Right lobe of liver (tissue), 6 donors: ENCODE data around the gene CSNK1G2. TPM values are rescaled to one million over a fixed set of nuclear protein-coding genes. Genes with fewer than 3 reads are reported as not detected.

ENCODE experiments used
- ATAC-seq, 4 donors: fragments of 200-7000 bp; cut with Tn5 transposase; one replicate each; pipeline ENCODE4 v1.9.1; 2020; ENCODE audit warnings: mild to moderate bottlenecking in 4 of 4, moderate library complexity in 4 of 4
- DNase-seq, 3 donors: peaks; one replicate each; pipeline ENCODE4 v3.0.0-alpha.2; 2020
- H3K27ac ChIP-seq, 3 donors: fragments of 200-600 bp; one replicate each; pipeline ENCODE4 v1.8.0; 2022
- H3K27me3 ChIP-seq, 2 donors: fragments of 200-600 bp; one replicate each; pipeline ENCODE4 v1.8.0; 2022
- H3K36me3 ChIP-seq, 4 donors: fragments of 200-600 bp; sonication (generic) in 1 of 4; one replicate each; pipeline versions ENCODE4 v1.5.1 to v1.8.0; 2017 to 2022; ENCODE audit warnings: control low read depth in 1 of 4
- H3K4me1 ChIP-seq, 4 donors: fragments of 200-600 bp; sonication (generic) in 1 of 4; one replicate each; pipeline versions ENCODE4 v1.5.1 to v1.8.0; 2017 to 2022; ENCODE audit warnings: control low read depth in 1 of 4
- H3K4me3 ChIP-seq, 3 donors: fragments of 200-600 bp; one replicate each; pipeline ENCODE4 v1.8.0; 2022
- H3K9me3 ChIP-seq, 4 donors: fragments of 200-600 bp; sonication (generic) in 1 of 4; one replicate each; pipeline versions ENCODE4 v1.5.1 to v1.8.0; 2017 to 2022; ENCODE audit warnings: control low read depth in 1 of 4
- CTCF ChIP-seq, 4 donors: fragments of 200-600 bp in 3 of 4; fragments of 450-650 bp in 1 of 4; IDR thresholded peaks; one replicate each; pipeline versions ENCODE4 v1.5.1 to v1.8.0; 2016 to 2022; ENCODE audit warnings: antibody characterized with exemption in 4 of 4, mild to moderate bottlenecking in 2 of 4
- POLR2A ChIP-seq: fragments of 450-650 bp; IDR thresholded peaks from one replicate; pipeline ENCODE4 v1.6.1; 2017; ENCODE audit warnings: antibody characterized with exemption, mild to moderate bottlenecking
- WGBS: methylation state at CpG from one replicate; pipeline ENCODE4 v1.1.6; 2018; ENCODE audit warnings: low coverage, low lambda C conversion rate; ENCODE audit not compliant: insufficient coverage; ENCODE audit errors: missing lambda C conversion rate; 5-methylcytosine and 5-hydroxymethylcytosine counted together
- intact Hi-C, 2 donors: fragments of 100-400 bp; cut with DNase I; formaldehyde crosslinking; loops; one replicate each; pipeline versions ENCODE4 v1.11.2 to v1.14.1; 2022
- total RNA-seq, 6 experiments: library from RNA; depleted of rRNA in 2 of 6; stranded (reverse); fragments of >200 nt in 2 of 6; fragmentation: NEBNext Ultra II Directional in 3 of 6; extraction: Animal tissue kit (Norgen Biotek cat#: 25700) in 3 of 6; gene quantifications; one replicate each; pipeline versions ENCODE4 v1.1.0 to v1.2.4, GENCODE V29; 2016 to 2023
- donor health status: DM: no; HTN: yes; CAD: no.
- donor health status: DM: no; HTN: no; CAD: no.
- donor health status: DM: no; HTN: no; CAD: no.
- donor health status: DM: no; HTN: yes; CAD: no.
- donor health status: DM: no; HTN: yes; CAD: no.

Gene CSNK1G2
- total RNA-seq, 6 experiments from 2014 or later, result 14.4 to 35.2 (median 22.6) TPM

GRCh38 chr19:1952635-1953034, 11.7 kb downstream of the CSNK1G2 start:
- 90% methylated on average over 12 of the region's 21 CpGs for WGBS
- Histone ChIP-seq H3K27ac (no peak overlapping the region), H3K4me1 (no peaks in the 10 kb centered on the region), H3K27me3 (no peaks in the 10 kb centered on the region), H3K36me3 (no peaks in the 10 kb centered on the region), H3K4me3 (no peak overlapping the region), H3K9me3 (no peaks in the 10 kb centered on the region)
- ATAC-seq (no peak), DNase-seq (no peak)
- intact Hi-C loops, result no loop called here
- TF ChIP-seq CTCF (IDR thresholded peaks at IDR 0.05), result no peak
- TF ChIP-seq POLR2A, result no peak

GRCh38 chr19:1953037-1953436, 12.1 kb downstream of the CSNK1G2 start:
- intact Hi-C loops, result no loop called here
- DNase-seq, result no peak
- no CpG with 5 or more reads among the region's 19 CpGs for WGBS

GRCh38 chr19:1953441-1954094, 12.6 kb downstream of the CSNK1G2 start:
- intact Hi-C loops, result no loop called here
- no peaks in the 10 kb centered on the region for H3K27me3 ChIP-seq
- WGBS, result 100% methylated on average over 3 of the region's 32 CpGs
- DNase-seq (no peak), ATAC-seq (no peak)
- no peak overlapping the region for H3K4me3 ChIP-seq
- no peaks in the 10 kb centered on the region for H3K9me3 ChIP-seq
- H3K36me3 ChIP-seq, result no peaks in the 10 kb centered on the region
- H3K4me1 ChIP-seq, result no peaks in the 10 kb centered on the region
- no peak overlapping the region for H3K27ac ChIP-seq
- TF ChIP-seq POLR2A, result no peak
- TF ChIP-seq CTCF (IDR thresholded peaks at IDR 0.05), result no peak

More at GRCh38 chr19:1953037-1953436, 12.1 kb downstream of the CSNK1G2 start:
- Histone ChIP-seq H3K36me3 (no peaks in the 10 kb centered on the region), H3K4me3 (no peak overlapping the region), H3K4me1 (no peaks in the 10 kb centered on the region), H3K27me3 (no peaks in the 10 kb centered on the region), H3K9me3 (no peaks in the 10 kb centered on the region), H3K27ac (no peak overlapping the region)
- TF ChIP-seq POLR2A (no peak), CTCF (IDR thresholded peaks at IDR 0.05) (no peak)
- ATAC-seq, result no peak

GRCh38 chr19:1954532-1954933, 13.6 kb downstream of the CSNK1G2 start:
- TF ChIP-seq CTCF (IDR thresholded peaks at IDR 0.05) (no peak), POLR2A (no peak)
- Histone ChIP-seq H3K27me3 (no peaks in the 10 kb centered on the region), H3K36me3 (no peaks in the 10 kb centered on the region), H3K9me3 (no peaks in the 10 kb centered on the region), H3K27ac (no peak overlapping the region), H3K4me1 (no peaks in the 10 kb centered on the region), H3K4me3 (no peak overlapping the region)
- intact Hi-C loops, result no loop called here
- ATAC-seq (no peak), DNase-seq (no peak)
- WGBS, result 70% methylated on average over 2 of the region's 15 CpGs
